Body of pancreas (tissue), 4 donors: Measurements from ENCODE around the gene RGS7BP. TPM values are rescaled to one million over a fixed set of nuclear protein-coding genes. Genes with fewer than 3 reads are reported as not detected.
A peak's percentile ranks its signal among the peaks of the same experiment; 100 is the strongest.

Experiments used
- ATAC-seq: fragments of 150-250 bp; one replicate; pipeline ENCODE4 v1.9.1; 2016
- DNase-seq, 4 donors: peaks; one replicate each; pipeline ENCODE4 v3.0.0-alpha.2; 2019
- H3K27ac ChIP-seq, 4 donors: fragments of 200-600 bp; sonication (generic); 1 replicate in 3 of 4; 2 replicates in 1 of 4; pipeline versions ENCODE4 v1.5.1 to v1.6.1; 2016 to 2019; ENCODE audit warnings: mild to moderate bottlenecking in 1 of 4, mixed read lengths in 1 of 4, moderate library complexity in 1 of 4
- H3K27me3 ChIP-seq, 2 donors: fragments of 200-600 bp; sonication (generic); one replicate each; pipeline ENCODE4 v1.6.0; 2016; ENCODE audit warnings: mild to moderate bottlenecking in 1 of 2
- H3K36me3 ChIP-seq, 2 donors: fragments of 200-600 bp; sonication (generic); replicated peaks in 1 of 2; 2 replicates each; pipeline ENCODE4 v1.5.1; 2016; ENCODE audit warnings: low read depth in 2 of 2; ENCODE audit not compliant: insufficient read depth in 1 of 2
- H3K4me1 ChIP-seq: fragments of 200-600 bp; sonication (generic); one replicate; pipeline ENCODE4 v1.6.0; 2016
- H3K4me3 ChIP-seq, 2 donors: fragments of 200-600 bp; sonication (generic); 1 replicate in 1 of 2; 2 replicates in 1 of 2; pipeline ENCODE4 v1.5.1; 2016 to 2019
- H3K9me3 ChIP-seq, 3 donors: fragments of 200-600 bp; sonication (generic); 1 replicate in 2 of 3; 2 replicates in 1 of 3; pipeline ENCODE4 v1.5.1; 2016
- CTCF ChIP-seq, 7 experiments: fragments of 450-650 bp in 4 of 7; fragments of 200-600 bp in 3 of 7; sonication (generic) in 3 of 7; IDR thresholded peaks; one replicate each; pipeline ENCODE4 v1.5.1; 2016 to 2019; ENCODE audit warnings: antibody characterized with exemption in 7 of 7
- POLR2A ChIP-seq, 3 donors: fragments of 450-650 bp; IDR thresholded peaks; one replicate each; pipeline ENCODE4 v1.6.1; 2016; ENCODE audit warnings: antibody characterized with exemption in 3 of 3, mild to moderate bottlenecking in 2 of 3
- WGBS, 2 donors: methylation state at CpG; one replicate each; pipeline ENCODE4 v1.1.5; 2017; 5-methylcytosine and 5-hydroxymethylcytosine counted together
- intact Hi-C: fragments of 100-400 bp; cut with DNase I; formaldehyde crosslinking; loops from one replicate; pipeline ENCODE4 v1.15.1; 2023
- total RNA-seq, 2 donors: library from RNA; depleted of rRNA; stranded (reverse); fragments of >200 nt; gene quantifications; one replicate each; pipeline ENCODE4 v1.1.0, GENCODE V29; 2016

RGS7BP gene
- total RNA-seq, 2 donors from 2014 or later: under 0.01 to 3.1 TPM

GRCh38 chr5:64518793-64519192 is 13.0 kb downstream of the RGS7BP start:
- Histone ChIP-seq H3K27ac (no peak overlapping the region), H3K9me3 (no peaks in the 10 kb centered on the region), H3K36me3 (no peaks in the 10 kb centered on the region), H3K4me3 (no peak overlapping the region), H3K4me1 (no peaks in the 10 kb centered on the region), H3K27me3 (no peaks in the 10 kb centered on the region)
- DNase-seq (no peak), ATAC-seq (no peak)
- intact Hi-C loops: no loop called here
- TF ChIP-seq CTCF (IDR thresholded peaks at IDR 0.05) (no peak), POLR2A (IDR thresholded peaks at IDR 0.05) (no peak)
- WGBS, 2 donors: 75 to 78% methylated on average over 2 of the region's 2 CpGs

DNA sequence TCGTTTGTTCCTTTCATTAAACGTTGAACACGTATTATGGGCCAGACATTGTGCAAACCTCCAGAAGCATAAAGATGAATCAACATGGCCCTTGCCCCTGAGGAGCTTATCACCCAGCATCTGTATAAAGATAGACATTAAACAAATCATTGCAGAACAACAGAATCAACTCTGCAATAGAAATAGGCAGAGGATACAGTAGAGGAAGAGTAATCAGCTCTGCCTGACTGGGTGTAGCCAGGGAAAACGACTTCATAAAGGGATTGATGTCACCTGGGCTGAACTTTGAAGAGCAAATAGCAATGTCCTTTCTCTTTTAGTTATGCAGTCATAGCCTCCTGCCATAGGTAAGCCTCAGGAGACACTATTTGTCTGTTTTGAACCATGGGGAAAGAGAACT is 13.4 kb downstream of the RGS7BP start:
- DNase-seq (no peak), ATAC-seq (no peak)
- intact Hi-C loops: no loop called here
- no peaks in the 10 kb centered on the region for H3K9me3 ChIP-seq
- no peaks in the 10 kb centered on the region for H3K4me1 ChIP-seq
- H3K27me3 ChIP-seq: no peaks in the 10 kb centered on the region
- no peak overlapping the region for H3K4me3 ChIP-seq
- no peaks in the 10 kb centered on the region for H3K36me3 ChIP-seq
- TF ChIP-seq POLR2A (IDR thresholded peaks at IDR 0.05) (no peak), CTCF (IDR thresholded peaks at IDR 0.05) (no peak)
- no peak overlapping the region for H3K27ac ChIP-seq
- WGBS, 2 donors: 54 to 62% methylated on average over 4 of the region's 4 CpGs

- 68 to 70% methylated on average over 3 of the region's 3 CpGs for WGBS, 2 donors
- DNase-seq (no peak), ATAC-seq (no peak)
- peaks cover 14% of the 10 kb centered on the region for H3K4me1 ChIP-seq
- H3K9me3 ChIP-seq: no peaks in the 10 kb centered on the region
- H3K27me3 ChIP-seq: no peaks in the 10 kb centered on the region
- TF ChIP-seq CTCF (IDR thresholded peaks at IDR 0.05) (no peak), POLR2A (IDR thresholded peaks at IDR 0.05) (no peak)
- H3K27ac ChIP-seq: no peak overlapping the region
- H3K36me3 ChIP-seq: no peaks in the 10 kb centered on the region
- intact Hi-C loops: no loop called here
- H3K4me3 ChIP-seq: no peak overlapping the region
These were observed 21.1 kb downstream of the RGS7BP start for GRCh38 chr5:64526734-64527439.

DNA sequence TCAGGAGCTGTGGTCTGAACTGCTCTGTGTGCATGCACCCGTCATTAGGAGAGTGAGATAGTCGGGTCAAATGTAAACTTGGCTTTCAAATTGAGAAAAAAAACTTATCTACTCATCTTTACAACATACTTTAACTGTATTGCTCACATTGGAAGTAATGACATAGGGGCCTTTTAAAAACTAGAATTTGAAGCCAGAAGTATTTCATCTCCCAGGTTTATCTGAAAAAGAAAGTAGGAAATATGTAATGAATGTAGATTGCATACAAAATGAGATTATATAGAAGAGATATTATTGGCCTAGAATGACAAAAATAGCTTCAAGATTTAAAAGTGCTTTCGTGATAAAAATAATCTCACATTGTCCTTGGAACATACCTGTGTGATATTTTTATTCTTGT is 24.3 kb downstream of the RGS7BP start:
- TF ChIP-seq CTCF (IDR thresholded peaks at IDR 0.05): no peak
- TF ChIP-seq POLR2A (IDR thresholded peaks at IDR 0.05): no peak
- Histone ChIP-seq H3K9me3 (no peaks in the 10 kb centered on the region), H3K4me1 (peaks cover 14% of the 10 kb centered on the region), H3K4me3 (no peak overlapping the region), H3K27ac (no peak overlapping the region), H3K36me3 (no peaks in the 10 kb centered on the region), H3K27me3 (no peaks in the 10 kb centered on the region)
- ATAC-seq (no peak), DNase-seq (no peak)
- WGBS, 2 donors: 24 to 26% methylated on average over 3 of the region's 3 CpGs
- intact Hi-C loops: no loop called here

DNA sequence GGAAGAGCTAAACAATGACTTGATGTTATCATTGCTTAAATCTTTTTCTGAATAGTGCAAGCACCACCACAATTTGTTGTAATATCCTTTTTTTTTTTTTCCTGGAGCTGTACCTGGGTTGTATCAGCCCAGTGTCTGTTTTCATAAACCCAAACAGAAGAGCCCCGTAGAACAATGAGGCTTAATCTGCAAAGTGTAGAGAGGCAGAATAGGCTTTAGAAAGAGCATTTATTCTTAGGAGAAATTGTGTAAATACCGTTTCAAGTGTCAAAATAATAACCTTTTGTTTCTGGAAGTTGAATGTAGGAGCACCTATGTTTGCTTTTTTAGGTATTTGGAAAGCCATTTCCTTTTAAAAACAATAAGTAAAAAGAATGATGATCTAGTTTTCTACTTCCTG is 26.4 kb downstream of the RGS7BP start:
- Histone ChIP-seq H3K27ac (peak overlapping the region in 1 of 4 donors; percentile 12), H3K36me3 (no peaks in the 10 kb centered on the region), H3K9me3 (no peaks in the 10 kb centered on the region), H3K4me3 (no peak overlapping the region), H3K4me1 (peaks cover 14% of the 10 kb centered on the region), H3K27me3 (no peaks in the 10 kb centered on the region)
- TF ChIP-seq POLR2A (IDR thresholded peaks at IDR 0.05): no peak
- WGBS, 2 donors: 9 to 21% methylated on average over 2 of the region's 2 CpGs
- no peak for DNase-seq
- intact Hi-C loops: no loop called here
- ATAC-seq: no peak
